HG03135 (cell line): ENCODE data around the gene AKTIP.
"Not testable (repeated sequence)": the region's sequence is repeated elsewhere in the genome, so short reads cannot be mapped to it uniquely, and the experiment has no call there.

Source experiments
- ATAC-seq: cut with Tn5 transposase; IDR thresholded peaks from one replicate; pipeline ENCODE4 v1.9.1; 2021; ENCODE audit warnings: mild to moderate bottlenecking, moderate library complexity; ENCODE audit not compliant: unreplicated experiment

AKTIP gene

GRCh38 chr16:53502331-53503269 is at the start of gene AKTIP:
TSS of gene AKTIP (minus strand) at chr16:53503209. CDS start at chr16:53500259, 2,950 bp downstream.
- ATAC-seq, result peak; percentile 29

GRCh38 chr16:53549970-53550690 is 47.1 kb upstream of the AKTIP start:
- peak; percentile 56 for ATAC-seq

GRCh38 chr16:53546988-53547391 is 44.0 kb upstream of the AKTIP start:
- ATAC-seq, result no peak

GRCh38 chr16:53545433-53545832 is 42.4 kb upstream of the AKTIP start:
- no peak for ATAC-seq

DNA sequence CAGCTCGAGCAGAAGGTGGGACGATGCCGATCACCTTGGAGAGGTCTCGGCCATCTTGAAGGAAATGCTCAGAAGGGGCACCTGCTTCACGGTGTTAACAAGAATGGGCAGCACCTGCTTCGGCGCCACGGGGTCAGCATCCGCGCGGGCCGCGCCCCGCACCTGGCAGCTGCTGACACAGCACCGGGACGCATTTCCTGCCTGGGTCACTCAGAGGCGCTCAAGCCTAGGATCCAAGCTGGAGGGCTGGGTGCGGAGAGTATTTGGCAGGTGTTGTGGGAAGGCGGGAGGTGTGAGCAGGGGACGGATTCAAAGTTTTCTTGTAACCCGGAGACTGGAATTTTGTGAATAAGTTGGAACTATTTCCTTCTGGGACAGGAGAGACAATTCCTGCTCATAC is 39.3 kb upstream of the AKTIP start:
- no peak for ATAC-seq

- ATAC-seq, result no peak
Observed at GRCh38 chr16:53541326-53541725, 38.3 kb upstream of the AKTIP start.

DNA sequence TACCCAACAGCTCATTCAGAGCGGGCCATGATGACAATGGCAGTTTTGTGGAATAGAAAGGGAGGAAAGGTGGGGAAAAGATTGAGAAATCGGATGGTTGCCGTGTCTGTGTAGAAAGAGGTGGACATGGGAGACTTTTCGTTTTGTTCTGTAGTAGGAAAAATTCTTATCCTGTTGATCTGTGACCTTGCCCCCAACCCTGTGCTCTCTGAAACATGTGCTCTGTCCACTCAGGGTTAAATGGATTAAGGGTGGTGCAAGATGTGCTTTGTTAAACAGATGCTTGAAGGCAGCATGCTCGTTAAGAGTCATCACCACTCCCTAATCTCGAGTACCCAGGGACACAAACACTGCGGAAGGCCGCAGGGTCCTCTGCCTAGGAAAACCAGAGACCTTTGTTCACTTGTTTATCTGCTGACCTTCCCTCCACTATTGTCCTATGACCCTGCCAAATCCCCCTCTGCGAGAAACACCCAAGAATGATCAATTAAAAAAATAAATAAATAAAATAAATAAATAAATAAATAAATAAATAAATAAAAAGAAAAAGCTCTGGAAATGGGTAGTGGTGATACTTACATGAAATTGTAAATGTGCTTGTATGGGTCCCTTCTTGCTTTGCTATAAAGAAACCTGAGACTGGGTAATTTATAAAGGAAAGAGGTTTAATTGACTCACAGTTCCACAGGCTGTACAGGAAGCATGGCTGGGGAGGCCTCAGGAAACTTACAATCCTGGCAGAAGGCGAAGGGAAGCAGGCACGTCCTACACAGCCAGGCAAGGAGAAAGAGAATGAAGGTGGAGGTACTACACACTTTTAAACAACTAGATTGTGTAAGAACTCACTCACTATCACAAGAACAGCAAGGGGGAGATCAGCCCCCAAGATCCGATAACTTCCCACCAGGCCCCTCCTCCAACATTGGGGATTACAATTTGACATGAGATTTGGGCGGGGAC is 37.0 kb upstream of the AKTIP start:
- not testable (repeated sequence) for ATAC-seq

- ATAC-seq, result not testable (repeated sequence)
Observed at GRCh38 chr16:53539346-53539745, 36.3 kb upstream of the AKTIP start.

GRCh38 chr16:53537626-53538025 is 34.6 kb upstream of the AKTIP start:
- ATAC-seq, result no peak

DNA sequence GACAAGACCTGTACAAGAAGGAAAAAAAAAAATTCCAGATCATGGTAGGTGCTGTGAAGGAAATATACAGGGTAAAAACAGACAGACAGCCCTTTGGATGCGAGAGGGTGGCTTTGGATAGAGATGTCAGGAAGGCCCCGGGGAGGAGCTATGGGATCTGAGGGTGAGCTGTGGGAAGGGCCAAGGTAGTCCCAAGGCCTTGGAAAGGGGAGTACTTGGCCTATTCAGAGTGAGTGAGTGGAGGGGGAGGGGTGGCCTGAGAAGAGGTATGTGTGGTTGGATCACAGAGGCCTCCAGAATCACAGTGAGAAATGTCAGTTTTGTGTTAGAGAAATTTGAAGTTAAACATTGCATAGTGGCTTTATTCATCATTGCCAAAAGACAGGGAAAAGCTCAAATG is 31.2 kb upstream of the AKTIP start:
- no peak for ATAC-seq

DNA sequence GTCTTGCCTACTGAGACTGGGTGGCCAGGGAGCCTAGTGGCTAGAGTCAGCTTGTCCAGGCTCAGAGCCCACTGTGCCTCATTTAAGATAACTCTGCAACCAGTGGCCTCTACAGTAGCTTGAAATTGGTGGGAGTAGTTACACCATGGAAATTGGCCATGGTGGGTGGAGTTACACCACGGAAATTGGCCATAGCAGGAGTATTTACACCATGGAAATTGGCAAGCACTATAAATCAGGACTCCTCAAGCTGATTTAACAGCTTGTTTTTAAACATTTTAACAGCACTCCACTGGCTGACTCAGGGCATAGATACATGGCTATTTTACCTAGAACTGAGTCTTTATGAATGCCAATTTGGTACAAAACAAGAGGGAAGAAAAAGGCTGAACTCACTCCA is 27.7 kb upstream of the AKTIP start:
- ATAC-seq, result no peak

- no peak for ATAC-seq
Observed at GRCh38 chr16:53530046-53530445, 27.0 kb upstream of the AKTIP start.

DNA sequence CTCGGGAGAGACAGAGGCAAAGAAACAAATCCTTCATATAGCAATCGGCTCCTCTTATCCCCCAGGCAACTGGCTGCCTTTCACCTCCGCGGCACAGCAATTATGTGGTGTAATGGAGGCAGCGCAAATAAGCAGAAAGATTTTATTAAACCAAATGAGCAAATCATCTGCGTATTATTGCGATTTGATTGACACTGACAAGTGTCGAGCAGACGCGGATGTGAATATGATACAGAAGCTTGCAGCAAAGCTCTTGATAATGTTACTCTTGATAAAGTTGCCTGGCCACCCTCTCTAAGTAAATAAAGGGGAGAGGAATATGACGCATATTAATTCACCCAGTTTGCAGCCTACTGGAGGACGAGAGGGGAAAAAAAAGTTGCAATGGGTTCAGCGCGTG is 26.5 kb upstream of the AKTIP start:
- no peak for ATAC-seq

DNA sequence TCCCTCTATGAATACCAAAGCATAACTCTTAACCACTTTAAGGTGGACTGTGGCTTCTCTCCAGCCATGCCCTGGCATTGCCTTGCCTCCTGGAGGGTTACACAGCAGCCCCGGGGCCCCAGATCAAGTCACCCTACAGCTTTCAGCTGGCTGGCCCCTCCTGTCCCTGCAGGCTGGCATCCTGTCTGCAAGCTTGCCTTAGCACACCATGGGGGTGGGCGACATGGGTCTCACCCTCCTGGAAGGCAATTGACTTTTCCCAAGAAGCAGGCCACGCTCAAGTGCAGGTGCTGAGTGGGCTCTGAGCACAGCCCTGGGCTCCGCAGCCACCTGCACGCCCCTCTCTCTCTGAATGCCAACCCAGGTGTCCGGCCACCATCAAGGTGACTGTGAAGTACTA is 25.8 kb upstream of the AKTIP start:
- no peak for ATAC-seq

DNA sequence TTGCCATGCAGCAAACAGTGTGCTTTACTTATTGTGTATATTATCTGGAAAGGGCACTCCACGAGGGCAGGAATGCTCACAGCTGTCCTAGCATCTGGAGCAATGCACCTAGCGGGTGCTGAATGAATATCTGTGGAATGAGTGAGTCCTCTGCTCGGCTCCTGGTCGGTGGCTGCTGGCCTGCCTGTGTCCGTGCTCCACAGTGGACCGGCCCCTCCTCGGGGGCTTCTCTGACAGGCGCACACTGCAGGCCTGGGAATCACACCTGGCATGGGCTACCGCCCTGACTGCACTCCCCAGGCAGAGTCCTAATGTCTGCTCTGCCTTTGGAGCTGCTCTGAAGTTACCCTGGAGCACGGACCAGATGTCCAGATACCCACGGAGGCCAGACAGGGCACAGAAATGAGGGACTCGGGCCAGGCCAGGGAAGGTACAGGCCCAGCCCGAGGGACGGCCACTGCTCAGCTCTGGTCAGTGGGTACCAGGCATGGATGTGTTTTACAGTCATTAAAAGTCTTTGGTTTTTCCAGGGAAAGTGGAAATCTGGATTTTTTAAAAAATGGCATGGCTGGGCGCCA is 21.1 kb upstream of the AKTIP start:
- ATAC-seq, result no peak

GRCh38 chr16:53523126-53523804 is 20.3 kb upstream of the AKTIP start:
- no peak for ATAC-seq

GRCh38 chr16:53519417-53520091 is 16.5 kb upstream of the AKTIP start:
- no peak for ATAC-seq

DNA sequence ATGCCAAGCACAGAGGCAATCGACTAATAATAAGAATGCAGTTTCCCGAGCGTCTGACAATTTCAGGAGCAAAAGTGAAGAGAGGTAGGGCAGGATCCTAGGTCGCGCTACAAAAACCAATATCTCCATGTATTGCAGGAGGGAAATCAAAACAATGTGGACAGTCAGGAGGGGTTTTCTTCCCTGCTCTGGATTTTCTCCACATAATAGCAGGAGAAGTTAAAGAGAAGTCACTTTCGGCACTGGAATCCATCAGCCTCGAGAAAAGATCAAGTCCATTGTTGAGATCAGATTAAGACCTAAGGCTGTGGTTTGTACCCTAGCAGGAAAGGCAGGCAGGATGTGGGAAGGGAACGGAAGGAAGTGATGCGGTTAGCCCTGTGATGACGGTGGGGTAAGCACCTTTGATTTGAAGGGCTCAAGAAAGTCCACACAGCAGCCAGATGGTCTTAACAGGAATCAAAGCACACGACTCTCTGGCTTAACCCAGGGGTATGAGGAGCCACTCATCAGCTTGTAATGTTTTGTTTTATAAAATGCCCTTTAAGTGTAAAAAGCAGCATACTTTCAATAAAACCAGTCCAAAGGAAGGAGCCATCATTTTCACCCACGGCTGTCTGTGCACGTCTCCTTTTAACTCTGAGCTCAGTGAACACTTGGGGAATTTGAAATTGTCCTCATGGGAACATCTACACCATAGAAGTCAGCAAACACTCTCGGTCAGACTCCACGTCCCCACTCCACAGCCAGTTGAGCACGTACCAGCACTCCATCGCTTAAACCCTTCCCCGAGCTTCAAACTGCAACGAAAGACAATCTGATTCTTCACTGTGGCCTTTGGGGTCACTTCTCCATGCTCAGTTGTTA is 15.8 kb upstream of the AKTIP start:
- peak; percentile 95 for ATAC-seq
